Glomerular endothelial cell (primary cell): Measurements from ENCODE around the gene CDH2. TPM values are rescaled to one million over a fixed set of nuclear protein-coding genes. Genes with fewer than 3 reads are reported as not detected.

Source experiments
- DNase-seq: peaks from one replicate; pipeline ENCODE4 v3.0.0-alpha.2; 2011; ENCODE audit warnings: low read depth, low spot score; ENCODE audit errors: extremely low read depth
- total RNA-seq: library from RNA; depleted of rRNA; stranded (reverse); fragments of >200 nt; gene quantifications from 2 replicates; pipeline ENCODE4 v1.2.3, GENCODE V29; 2015

The CDH2 gene
- 47.9 and 104 TPM in 2 replicates for total RNA-seq

GRCh38 chr18:28176948-28177827 is at the start of gene CDH2:
CDH2 (minus strand) TSS chr18:28177130; CDS start chr18:28177022, 108 bp downstream.
- DNase-seq: no peak

GRCh38 chr18:28212060-28212459 is 35.1 kb upstream of the CDH2 start:
- no peak for DNase-seq

GRCh38 chr18:28208712-28209265 is 31.9 kb upstream of the CDH2 start:
- no peak for DNase-seq

- DNase-seq: no peak
Observed at GRCh38 chr18:28208268-28208667, 31.3 kb upstream of the CDH2 start.

- DNase-seq: peak; percentile 84
Observed at GRCh38 chr18:28204154-28204553, 27.2 kb upstream of the CDH2 start.

GRCh38 chr18:28201056-28201455 is 24.1 kb upstream of the CDH2 start:
- no peak for DNase-seq

- DNase-seq: no peak
Observed at GRCh38 chr18:28198620-28199019, 21.7 kb upstream of the CDH2 start.

GRCh38 chr18:28193177-28193778 is 16.3 kb upstream of the CDH2 start:
- no peak for DNase-seq

- DNase-seq: peak; percentile 56
Observed at GRCh38 chr18:28189400-28190239, 12.7 kb upstream of the CDH2 start.

GRCh38 chr18:28185121-28185520 is 8.2 kb upstream of the CDH2 start:
- DNase-seq: no peak

GRCh38 chr18:28183418-28184078 is 6.6 kb upstream of the CDH2 start:
- no peak for DNase-seq

- DNase-seq: no peak
Observed at GRCh38 chr18:28181616-28182015, 4.7 kb upstream of the CDH2 start.

- DNase-seq: no peak
Observed at GRCh38 chr18:28178720-28179119, 1.8 kb upstream of the CDH2 start.

GRCh38 chr18:28177828-28178635 is 1.1 kb upstream of the CDH2 start:
- no peak for DNase-seq

- no peak for DNase-seq
Observed at GRCh38 chr18:28176698-28176947, 307 bp downstream of the CDH2 start.

GRCh38 chr18:28175930-28176697 is 816 bp downstream of the CDH2 start:
- DNase-seq: no peak

GRCh38 chr18:28175150-28175929 is 1.6 kb downstream of the CDH2 start:
- no peak for DNase-seq

GRCh38 chr18:28174181-28174905 is 2.6 kb downstream of the CDH2 start:
- no peak for DNase-seq
